ENCODE data around the gene PIGK. TPM values are rescaled to one million over a fixed set of nuclear protein-coding genes. Genes with fewer than 3 reads are reported as not detected.

The PIGK gene
- total RNA-seq, 1 donor from 2014 or later = 22.1 TPM

- TF ChIP-seq CTCF (IDR thresholded peaks at IDR 0.05; ENCODE audit: unreplicated experiment) = no peak
- Mint-ChIP-seq H3K36me3 (ENCODE audit: insufficient read depth) (no peaks in the 10 kb centered on the region), H3K4me1 (ENCODE audit: low read depth) (no peaks in the 10 kb centered on the region), H3K27me3 (no peaks in the 10 kb centered on the region), H3K9me3 (ENCODE audit: low read depth) (no peaks in the 10 kb centered on the region), H3K27ac (no peak overlapping the region), H3K4me3 (ENCODE audit: low read depth) (no peak overlapping the region)
- no peak for DNase-seq (ENCODE audit: low spot score, unreplicated experiment)
Measured at GRCh38 chr1:77048615-77049005, 170.6 kb downstream of the PIGK start.

GRCh38 chr1:77047978-77048614, 171.1 kb downstream of the PIGK start:
- no peak overlapping the region for H3K27ac Mint-ChIP-seq
- no peak overlapping the region for H3K4me3 Mint-ChIP-seq (ENCODE audit: low read depth)
- no peaks in the 10 kb centered on the region for H3K27me3 Mint-ChIP-seq
- H3K9me3 Mint-ChIP-seq (ENCODE audit: low read depth) = no peaks in the 10 kb centered on the region
- no peaks in the 10 kb centered on the region for H3K4me1 Mint-ChIP-seq (ENCODE audit: low read depth)
- DNase-seq (ENCODE audit: low spot score, unreplicated experiment) = no peak
- TF ChIP-seq CTCF (IDR thresholded peaks at IDR 0.05; ENCODE audit: unreplicated experiment) = no peak
- no peaks in the 10 kb centered on the region for H3K36me3 Mint-ChIP-seq (ENCODE audit: insufficient read depth)

GRCh38 chr1:77047575-77047974, 171.7 kb downstream of the PIGK start:
- TF ChIP-seq CTCF (IDR thresholded peaks at IDR 0.05; ENCODE audit: unreplicated experiment) = no peak
- H3K4me3 Mint-ChIP-seq (ENCODE audit: low read depth) = no peak overlapping the region
- H3K9me3 Mint-ChIP-seq (ENCODE audit: low read depth) = no peaks in the 10 kb centered on the region
- no peak for DNase-seq (ENCODE audit: low spot score, unreplicated experiment)
- H3K27ac Mint-ChIP-seq = no peak overlapping the region
- H3K27me3 Mint-ChIP-seq = no peaks in the 10 kb centered on the region
- H3K4me1 Mint-ChIP-seq (ENCODE audit: low read depth) = no peaks in the 10 kb centered on the region
- H3K36me3 Mint-ChIP-seq (ENCODE audit: insufficient read depth) = no peaks in the 10 kb centered on the region

- no peak for TF ChIP-seq CTCF (IDR thresholded peaks at IDR 0.05; ENCODE audit: unreplicated experiment)
- no peaks in the 10 kb centered on the region for H3K27me3 Mint-ChIP-seq
- no peaks in the 10 kb centered on the region for H3K36me3 Mint-ChIP-seq (ENCODE audit: insufficient read depth)
Measured at GRCh38 chr1:77044133-77044849, 174.9 kb downstream of the PIGK start.

GRCh38 chr1:77040826-77041225, 178.4 kb downstream of the PIGK start:
- H3K4me1 Mint-ChIP-seq (ENCODE audit: low read depth) = no peaks in the 10 kb centered on the region
- TF ChIP-seq CTCF (IDR thresholded peaks at IDR 0.05; ENCODE audit: unreplicated experiment) = no peak
- no peak for DNase-seq (ENCODE audit: low spot score, unreplicated experiment)
- no peaks in the 10 kb centered on the region for H3K36me3 Mint-ChIP-seq (ENCODE audit: insufficient read depth)
- no peaks in the 10 kb centered on the region for H3K27me3 Mint-ChIP-seq
- peaks cover 6% of the 10 kb centered on the region for H3K9me3 Mint-ChIP-seq (ENCODE audit: low read depth)
- no peak overlapping the region for H3K4me3 Mint-ChIP-seq (ENCODE audit: low read depth)
- H3K27ac Mint-ChIP-seq = no peak overlapping the region

More at GRCh38 chr1:77044133-77044849, 174.9 kb downstream of the PIGK start:
- H3K4me3 Mint-ChIP-seq (ENCODE audit: low read depth) = no peak overlapping the region
- no peaks in the 10 kb centered on the region for H3K4me1 Mint-ChIP-seq (ENCODE audit: low read depth)
- no peaks in the 10 kb centered on the region for H3K9me3 Mint-ChIP-seq (ENCODE audit: low read depth)
- DNase-seq (ENCODE audit: low spot score, unreplicated experiment) = no peak
- H3K27ac Mint-ChIP-seq = no peak overlapping the region

All from progenitor cell of endocrine pancreas (in vitro differentiated cells).